ENCODE results near the gene IDH1. TPM values are rescaled to one million over a fixed set of nuclear protein-coding genes. Genes with fewer than 3 reads are reported as not detected.

IDH1 gene
- total RNA-seq, 2 donors from 2014 or later = 40.9 to 41.0 TPM

GRCh38 chr2:208256192-208256782 lies 1.4 kb upstream of the IDH1 start:
- Histone ChIP-seq H3K27me3 (replicated peaks; ENCODE audit: insufficient read depth) (no peaks in the 10 kb centered on the region), H3K36me3 (no peaks in the 10 kb centered on the region), H3K4me3 (no peak overlapping the region), H3K9me3 (no peaks in the 10 kb centered on the region), H3K4me1 (ENCODE audit: control insufficient read depth in 1 of 2, low read depth in 2 of 2) (peaks cover 21 to 30% of the 10 kb centered on the region in 2 donors), H3K27ac (peak overlapping the region in 1 of 2 donors; percentile 16)
- no peak for TF ChIP-seq CTCF (IDR thresholded peaks at IDR 0.05)
- DNase-seq (ENCODE audit: low spot score) (no peak), ATAC-seq (ENCODE audit: insufficient number of reproducible peaks, low FRiP score, low read depth) (no peak)

GRCh38 chr2:208255557-208256106 lies 761 bp upstream of the IDH1 start:
- Histone ChIP-seq H3K4me3 (peak overlapping the region; percentile 81), H3K27ac (peak overlapping the region; percentile 70 to 77), H3K4me1 (ENCODE audit: control insufficient read depth in 1 of 2, low read depth in 2 of 2) (peaks cover 21 to 32% of the 10 kb centered on the region in 2 donors), H3K9me3 (no peaks in the 10 kb centered on the region), H3K27me3 (replicated peaks; ENCODE audit: insufficient read depth) (no peaks in the 10 kb centered on the region), H3K36me3 (no peaks in the 10 kb centered on the region)
- ATAC-seq (ENCODE audit: insufficient number of reproducible peaks, low FRiP score, low read depth) = no peak
- TF ChIP-seq CTCF (IDR thresholded peaks at IDR 0.05) = no peak
- DNase-seq (ENCODE audit: low spot score) = no peak

- H3K27ac ChIP-seq = peak overlapping the region; percentile 77 to 80
- H3K9me3 ChIP-seq = no peaks in the 10 kb centered on the region
- ATAC-seq (ENCODE audit: insufficient number of reproducible peaks, low FRiP score, low read depth) = peak; percentile 3
- H3K4me3 ChIP-seq = peak overlapping the region; percentile 81
- DNase-seq (ENCODE audit: low spot score) = peak; percentile 14
- no peaks in the 10 kb centered on the region for H3K27me3 ChIP-seq (replicated peaks; ENCODE audit: insufficient read depth)
- TF ChIP-seq CTCF (IDR thresholded peaks at IDR 0.05) = peak; percentile 85
- H3K36me3 ChIP-seq = peaks cover 4% of the 10 kb centered on the region
- H3K4me1 ChIP-seq (ENCODE audit: control insufficient read depth in 1 of 2, low read depth in 2 of 2) = peaks cover 25 to 35% of the 10 kb centered on the region in 2 donors
Measured at GRCh38 chr2:208254118-208254870, 577 bp downstream of the IDH1 start.

GRCh38 chr2:208253600-208254117 lies 1.2 kb downstream of the IDH1 start:
- H3K4me1 ChIP-seq (ENCODE audit: control insufficient read depth in 1 of 2, low read depth in 2 of 2) = peaks cover 25 to 35% of the 10 kb centered on the region in 2 donors
- H3K27ac ChIP-seq = peak overlapping the region; percentile 77 to 80
- H3K27me3 ChIP-seq (replicated peaks; ENCODE audit: insufficient read depth) = no peaks in the 10 kb centered on the region
- no peaks in the 10 kb centered on the region for H3K9me3 ChIP-seq
- H3K4me3 ChIP-seq = peak overlapping the region; percentile 81
- peaks cover 4% of the 10 kb centered on the region for H3K36me3 ChIP-seq
- no peak for TF ChIP-seq CTCF (IDR thresholded peaks at IDR 0.05)
- DNase-seq (ENCODE audit: low spot score) (no peak), ATAC-seq (ENCODE audit: insufficient number of reproducible peaks, low FRiP score, low read depth) (no peak)

All from thoracic aorta (tissue), 2 donors.